ENCODE measurements around the gene RYR3.

DNA sequence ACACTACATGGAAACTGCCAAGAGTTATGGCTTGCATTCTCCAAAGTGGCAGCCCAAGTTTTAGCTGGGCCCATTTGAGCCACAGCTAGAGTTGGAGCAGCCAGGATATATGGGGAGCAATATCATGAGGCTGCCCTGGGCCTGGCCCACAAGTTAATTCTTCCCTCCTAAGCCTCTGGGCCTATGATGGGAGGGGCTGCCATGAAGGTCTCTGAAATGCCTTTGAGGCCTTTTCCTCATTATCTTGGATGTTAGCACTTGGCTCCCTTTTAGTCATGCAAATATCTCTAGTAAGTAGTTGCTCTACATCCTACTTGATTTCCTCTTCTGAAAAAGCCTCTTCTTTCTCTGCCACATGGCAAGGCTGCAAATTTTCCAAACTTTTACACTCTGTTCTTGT is 400.0 kb downstream of the RYR3 start:
- TF ChIP-seq, protein P1, sequence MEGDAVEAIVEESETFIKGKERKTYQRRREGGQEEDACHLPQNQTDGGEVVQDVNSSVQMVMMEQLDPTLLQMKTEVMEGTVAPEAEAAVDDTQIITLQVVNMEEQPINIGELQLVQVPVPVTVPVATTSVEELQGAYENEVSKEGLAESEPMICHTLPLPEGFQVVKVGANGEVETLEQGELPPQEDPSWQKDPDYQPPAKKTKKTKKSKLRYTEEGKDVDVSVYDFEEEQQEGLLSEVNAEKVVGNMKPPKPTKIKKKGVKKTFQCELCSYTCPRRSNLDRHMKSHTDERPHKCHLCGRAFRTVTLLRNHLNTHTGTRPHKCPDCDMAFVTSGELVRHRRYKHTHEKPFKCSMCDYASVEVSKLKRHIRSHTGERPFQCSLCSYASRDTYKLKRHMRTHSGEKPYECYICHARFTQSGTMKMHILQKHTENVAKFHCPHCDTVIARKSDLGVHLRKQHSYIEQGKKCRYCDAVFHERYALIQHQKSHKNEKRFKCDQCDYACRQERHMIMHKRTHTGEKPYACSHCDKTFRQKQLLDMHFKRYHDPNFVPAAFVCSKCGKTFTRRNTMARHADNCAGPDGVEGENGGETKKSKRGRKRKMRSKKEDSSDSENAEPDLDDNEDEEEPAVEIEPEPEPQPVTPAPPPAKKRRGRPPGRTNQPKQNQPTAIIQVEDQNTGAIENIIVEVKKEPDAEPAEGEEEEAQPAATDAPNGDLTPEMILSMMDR (conservative IDR thresholded peaks at IDR 0.05; ENCODE audit: low read depth, low read length), result no peak
- TF ChIP-seq EZH2 (IDR thresholded peaks at IDR 0.05; ENCODE audit: low read length, unreplicated experiment), result no peak
